Stimulated activated effector memory CD8-positive, alpha-beta T cell treated with anti-CD3 and anti-CD28 coated beads, Interleukin-12 subunit alpha, Interleukin-12 subunit beta, amount 100 ng/mL, for 72 hours (primary cell): ENCODE measurements around the gene LMO7.

ENCODE experiments used
- ATAC-seq: fragments of 150-1000 bp; cut with Tn5 transposase; 2 replicates; pipeline ENCODE4 v1.10.0; 2021
- DNase-seq, 2 donors: peaks; one replicate each; pipeline ENCODE4 v3.0.0; 2021 to 2022; ENCODE audit warnings: low spot score in 2 of 2
- H3K27ac Mint-ChIP-seq: one replicate; pipeline ENCODE4 v1.8.0; 2022; ENCODE audit warnings: mild to moderate bottlenecking, mixed read lengths
- H3K36me3 Mint-ChIP-seq: one replicate; pipeline ENCODE4 v1.8.0; 2022; ENCODE audit warnings: mild to moderate bottlenecking, mixed read lengths
- H3K4me1 Mint-ChIP-seq: one replicate; pipeline ENCODE4 v1.8.0; 2022; ENCODE audit warnings: mixed read lengths
- H3K4me3 Mint-ChIP-seq: one replicate; pipeline ENCODE4 v1.8.0; 2022; ENCODE audit warnings: mild to moderate bottlenecking, mixed read lengths
- H3K9me3 Mint-ChIP-seq: one replicate; pipeline ENCODE4 v1.8.0; 2022; ENCODE audit warnings: mixed read lengths

The LMO7 gene

GRCh38 chr13:75636436-75637180 lies 478 bp downstream of the LMO7 start:
- ATAC-seq, result peak; percentile 68
- Mint-ChIP-seq H3K9me3 (no peaks in the 10 kb centered on the region), H3K4me3 (peak overlapping the region; percentile 69), H3K27ac (no peak overlapping the region), H3K36me3 (no peaks in the 10 kb centered on the region), H3K4me1 (peaks cover 13% of the 10 kb centered on the region)
- peak in 1 of 2 donors; percentile 22 for DNase-seq

GRCh38 chr13:75637181-75637750 lies 1.1 kb downstream of the LMO7 start:
- H3K9me3 Mint-ChIP-seq, result no peaks in the 10 kb centered on the region
- peak overlapping the region; percentile 69 for H3K4me3 Mint-ChIP-seq
- H3K4me1 Mint-ChIP-seq, result peaks cover 13% of the 10 kb centered on the region
- ATAC-seq (no peak), DNase-seq (no peak)
- no peaks in the 10 kb centered on the region for H3K36me3 Mint-ChIP-seq
- H3K27ac Mint-ChIP-seq, result no peak overlapping the region

- no peak overlapping the region for H3K27ac Mint-ChIP-seq
- H3K9me3 Mint-ChIP-seq, result no peaks in the 10 kb centered on the region
- H3K4me3 Mint-ChIP-seq, result no peak overlapping the region
- no peak for ATAC-seq
- no peaks in the 10 kb centered on the region for H3K36me3 Mint-ChIP-seq
- no peak for DNase-seq
- H3K4me1 Mint-ChIP-seq, result peaks cover 7% of the 10 kb centered on the region
These were observed 3.3 kb downstream of the LMO7 start for GRCh38 chr13:75639454-75639853.

GRCh38 chr13:75641026-75641425 lies 4.9 kb downstream of the LMO7 start:
- ATAC-seq (no peak), DNase-seq (no peak)
- H3K4me1 Mint-ChIP-seq, result peaks cover 7% of the 10 kb centered on the region
- no peak overlapping the region for H3K4me3 Mint-ChIP-seq
- H3K27ac Mint-ChIP-seq, result no peak overlapping the region
- H3K9me3 Mint-ChIP-seq, result no peaks in the 10 kb centered on the region
- no peaks in the 10 kb centered on the region for H3K36me3 Mint-ChIP-seq

GRCh38 chr13:75643182-75643581 lies 7.1 kb downstream of the LMO7 start:
- no peak for DNase-seq
- no peak for ATAC-seq
- Mint-ChIP-seq H3K4me3 (no peak overlapping the region), H3K36me3 (no peaks in the 10 kb centered on the region), H3K27ac (no peak overlapping the region), H3K9me3 (no peaks in the 10 kb centered on the region), H3K4me1 (no peaks in the 10 kb centered on the region)

GRCh38 chr13:75643693-75644092 lies 7.6 kb downstream of the LMO7 start:
- Mint-ChIP-seq H3K36me3 (no peaks in the 10 kb centered on the region), H3K4me1 (no peaks in the 10 kb centered on the region), H3K27ac (no peak overlapping the region), H3K9me3 (no peaks in the 10 kb centered on the region), H3K4me3 (no peak overlapping the region)
- ATAC-seq (no peak), DNase-seq (no peak)

GRCh38 chr13:75645141-75645540 lies 9.0 kb downstream of the LMO7 start:
- no peaks in the 10 kb centered on the region for H3K4me1 Mint-ChIP-seq
- H3K27ac Mint-ChIP-seq, result no peak overlapping the region
- H3K9me3 Mint-ChIP-seq, result no peaks in the 10 kb centered on the region
- DNase-seq (no peak), ATAC-seq (no peak)
- H3K4me3 Mint-ChIP-seq, result no peak overlapping the region
- H3K36me3 Mint-ChIP-seq, result no peaks in the 10 kb centered on the region

GRCh38 chr13:75647126-75647784 lies 11.1 kb downstream of the LMO7 start:
- H3K27ac Mint-ChIP-seq, result no peak overlapping the region

GRCh38 chr13:75648446-75648845 lies 12.3 kb downstream of the LMO7 start:
- no peak for ATAC-seq
- Mint-ChIP-seq H3K4me3 (no peak overlapping the region), H3K36me3 (no peaks in the 10 kb centered on the region), H3K9me3 (no peaks in the 10 kb centered on the region), H3K27ac (no peak overlapping the region), H3K4me1 (no peaks in the 10 kb centered on the region)
- no peak for DNase-seq

More at GRCh38 chr13:75647126-75647784, 11.1 kb downstream of the LMO7 start:
- H3K36me3 Mint-ChIP-seq, result no peaks in the 10 kb centered on the region
- ATAC-seq, result peak; percentile 57
- no peak overlapping the region for H3K4me3 Mint-ChIP-seq
- no peaks in the 10 kb centered on the region for H3K4me1 Mint-ChIP-seq
- no peak for DNase-seq
- H3K9me3 Mint-ChIP-seq, result no peaks in the 10 kb centered on the region

- no peak overlapping the region for H3K4me3 Mint-ChIP-seq
- ATAC-seq (no peak), DNase-seq (no peak)
- no peaks in the 10 kb centered on the region for H3K4me1 Mint-ChIP-seq
- H3K36me3 Mint-ChIP-seq, result no peaks in the 10 kb centered on the region
- H3K27ac Mint-ChIP-seq, result no peak overlapping the region
- H3K9me3 Mint-ChIP-seq, result no peaks in the 10 kb centered on the region
These were observed 14.9 kb downstream of the LMO7 start for GRCh38 chr13:75651013-75651412.

GRCh38 chr13:75652726-75653125 lies 16.6 kb downstream of the LMO7 start:
- H3K27ac Mint-ChIP-seq, result no peak overlapping the region
- no peaks in the 10 kb centered on the region for H3K9me3 Mint-ChIP-seq
- ATAC-seq, result no peak
- no peaks in the 10 kb centered on the region for H3K4me1 Mint-ChIP-seq
- no peak for DNase-seq
- no peak overlapping the region for H3K4me3 Mint-ChIP-seq
- no peaks in the 10 kb centered on the region for H3K36me3 Mint-ChIP-seq

- ATAC-seq (no peak), DNase-seq (no peak)
- Mint-ChIP-seq H3K36me3 (no peaks in the 10 kb centered on the region), H3K4me3 (no peak overlapping the region), H3K27ac (no peak overlapping the region), H3K4me1 (no peaks in the 10 kb centered on the region), H3K9me3 (no peaks in the 10 kb centered on the region)
These were observed 20.4 kb downstream of the LMO7 start for GRCh38 chr13:75656425-75656989.

GRCh38 chr13:75657111-75657510 lies 21.0 kb downstream of the LMO7 start:
- Mint-ChIP-seq H3K9me3 (no peaks in the 10 kb centered on the region), H3K4me1 (no peaks in the 10 kb centered on the region), H3K36me3 (no peaks in the 10 kb centered on the region), H3K27ac (no peak overlapping the region), H3K4me3 (no peak overlapping the region)
- no peak for ATAC-seq
- no peak for DNase-seq

- no peak overlapping the region for H3K27ac Mint-ChIP-seq
- H3K4me1 Mint-ChIP-seq, result no peaks in the 10 kb centered on the region
- H3K9me3 Mint-ChIP-seq, result no peaks in the 10 kb centered on the region
- ATAC-seq, result no peak
- DNase-seq, result no peak
- no peaks in the 10 kb centered on the region for H3K36me3 Mint-ChIP-seq
- H3K4me3 Mint-ChIP-seq, result no peak overlapping the region
These were observed 24.6 kb downstream of the LMO7 start for GRCh38 chr13:75660694-75661093.

- H3K36me3 Mint-ChIP-seq, result no peaks in the 10 kb centered on the region
- no peak for DNase-seq
These were observed 25.3 kb downstream of the LMO7 start for GRCh38 chr13:75661443-75661842.

More at GRCh38 chr13:75661443-75661842, 25.3 kb downstream of the LMO7 start:
- Mint-ChIP-seq H3K27ac (no peak overlapping the region), H3K4me3 (no peak overlapping the region), H3K9me3 (no peaks in the 10 kb centered on the region), H3K4me1 (no peaks in the 10 kb centered on the region)
- no peak for ATAC-seq
